Fibroblast of upper back skin (primary cell): Measurements from ENCODE around the gene RBFOX1.

Experiments
- DNase-seq: peaks from one replicate; pipeline ENCODE4 v3.0.0-alpha.2; 2013

Gene RBFOX1

GRCh38 chr16:7615565-7615964 is 282.9 kb downstream of the RBFOX1 start:
- no peak for DNase-seq

- no peak for DNase-seq
Observed at GRCh38 chr16:7624871-7625766, 292.5 kb downstream of the RBFOX1 start.

- DNase-seq, result no peak
Observed at GRCh38 chr16:7628981-7629380, 296.3 kb downstream of the RBFOX1 start.

GRCh38 chr16:7629571-7629970 is 296.9 kb downstream of the RBFOX1 start:
- no peak for DNase-seq

- DNase-seq, result no peak
Observed at GRCh38 chr16:7637446-7637845, 304.8 kb downstream of the RBFOX1 start.

GRCh38 chr16:7638306-7638705 is 305.7 kb downstream of the RBFOX1 start:
- DNase-seq, result no peak

- no peak for DNase-seq
Observed at GRCh38 chr16:7640334-7640733, 307.7 kb downstream of the RBFOX1 start.

- DNase-seq, result no peak
Observed at GRCh38 chr16:7644176-7644575, 311.5 kb downstream of the RBFOX1 start.

- no peak for DNase-seq
Observed at GRCh38 chr16:7644811-7645210, 312.2 kb downstream of the RBFOX1 start.

- DNase-seq, result no peak
Observed at GRCh38 chr16:7646821-7647500, 314.3 kb downstream of the RBFOX1 start.

- DNase-seq, result no peak
Observed at GRCh38 chr16:7650431-7650830, 317.8 kb downstream of the RBFOX1 start.

- no peak for DNase-seq
Observed at GRCh38 chr16:7651803-7652570, 319.3 kb downstream of the RBFOX1 start.

- DNase-seq, result no peak
Observed at GRCh38 chr16:7653746-7654461, 321.3 kb downstream of the RBFOX1 start.

GRCh38 chr16:7675628-7676027 is 343.0 kb downstream of the RBFOX1 start:
- DNase-seq, result no peak

GRCh38 chr16:7680296-7680695 is 347.7 kb downstream of the RBFOX1 start:
- no peak for DNase-seq

- DNase-seq, result no peak
Observed at GRCh38 chr16:7688811-7689210, 356.2 kb downstream of the RBFOX1 start.

GRCh38 chr16:7689234-7689633 is 356.6 kb downstream of the RBFOX1 start:
- no peak for DNase-seq

- DNase-seq, result no peak
Observed at GRCh38 chr16:7691533-7691932, 358.9 kb downstream of the RBFOX1 start.

- DNase-seq, result peak; percentile 0
Observed at GRCh38 chr16:7703672-7704071, 371.0 kb downstream of the RBFOX1 start.

GRCh38 chr16:7705885-7706284 is 373.2 kb downstream of the RBFOX1 start:
- no peak for DNase-seq

- DNase-seq, result no peak
Observed at GRCh38 chr16:7709186-7709585, 376.5 kb downstream of the RBFOX1 start.

- no peak for DNase-seq
Observed at GRCh38 chr16:7713244-7713643, 380.6 kb downstream of the RBFOX1 start.

GRCh38 chr16:7714775-7715174 is 382.1 kb downstream of the RBFOX1 start:
- DNase-seq, result no peak
